ENCODE results near the gene PSKH1.

DNA sequence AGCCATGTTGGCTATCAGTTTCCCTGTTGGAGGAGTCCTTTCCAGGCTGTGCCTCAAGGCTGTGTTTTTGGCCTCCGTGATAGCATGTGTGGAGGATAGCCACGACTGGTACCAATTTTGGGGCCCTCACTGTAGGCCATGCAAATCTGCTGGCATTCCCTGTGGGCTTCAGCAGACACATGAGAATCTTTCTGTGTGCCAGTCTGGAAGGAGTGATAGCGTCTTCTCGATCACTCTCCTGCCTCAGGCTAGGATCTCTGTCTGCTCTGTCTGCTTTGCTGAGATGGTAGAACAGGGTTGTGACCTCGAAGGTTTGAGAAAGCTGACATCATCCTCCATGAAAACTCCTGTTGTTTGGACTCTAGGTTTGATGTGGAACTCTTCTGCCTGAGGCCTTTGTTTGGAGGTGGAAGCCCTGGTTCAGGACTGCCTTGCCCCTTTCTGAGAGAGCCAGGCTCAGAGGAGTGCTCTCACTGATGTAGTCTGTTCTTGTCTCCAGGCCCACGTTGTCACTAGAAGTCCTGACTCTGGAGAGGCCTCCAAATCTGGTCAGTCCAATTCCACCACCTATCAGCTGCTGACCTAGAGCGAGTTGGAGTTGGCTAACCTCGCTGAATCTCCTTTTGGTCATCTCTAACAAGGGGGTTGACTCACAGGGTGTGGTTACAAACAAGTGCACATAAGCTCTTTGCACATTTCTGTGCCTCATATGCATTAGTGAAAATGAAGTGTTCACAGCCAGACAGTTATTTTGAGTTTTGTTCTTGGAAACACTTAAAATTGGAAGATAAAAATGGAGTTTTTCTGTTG is 32.3 kb upstream of the PSKH1 start:
- TF ChIP-seq, protein P1, sequence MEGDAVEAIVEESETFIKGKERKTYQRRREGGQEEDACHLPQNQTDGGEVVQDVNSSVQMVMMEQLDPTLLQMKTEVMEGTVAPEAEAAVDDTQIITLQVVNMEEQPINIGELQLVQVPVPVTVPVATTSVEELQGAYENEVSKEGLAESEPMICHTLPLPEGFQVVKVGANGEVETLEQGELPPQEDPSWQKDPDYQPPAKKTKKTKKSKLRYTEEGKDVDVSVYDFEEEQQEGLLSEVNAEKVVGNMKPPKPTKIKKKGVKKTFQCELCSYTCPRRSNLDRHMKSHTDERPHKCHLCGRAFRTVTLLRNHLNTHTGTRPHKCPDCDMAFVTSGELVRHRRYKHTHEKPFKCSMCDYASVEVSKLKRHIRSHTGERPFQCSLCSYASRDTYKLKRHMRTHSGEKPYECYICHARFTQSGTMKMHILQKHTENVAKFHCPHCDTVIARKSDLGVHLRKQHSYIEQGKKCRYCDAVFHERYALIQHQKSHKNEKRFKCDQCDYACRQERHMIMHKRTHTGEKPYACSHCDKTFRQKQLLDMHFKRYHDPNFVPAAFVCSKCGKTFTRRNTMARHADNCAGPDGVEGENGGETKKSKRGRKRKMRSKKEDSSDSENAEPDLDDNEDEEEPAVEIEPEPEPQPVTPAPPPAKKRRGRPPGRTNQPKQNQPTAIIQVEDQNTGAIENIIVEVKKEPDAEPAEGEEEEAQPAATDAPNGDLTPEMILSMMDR (IDR thresholded peaks at IDR 0.05): no peak
- no peak for TF ChIP-seq POLR2A (IDR thresholded peaks at IDR 0.05)

Measured in testis (tissue), 2 donors.